SK-N-MC (cell line): ENCODE measurements around the gene GIGYF2.

ENCODE experiments used
- EZH2 ChIP-seq: fragments of 200-600 bp; sonication (generic); IDR thresholded peaks from one replicate; pipeline ENCODE4 v1.6.1; 2017; ENCODE audit warnings: antibody characterized with exemption
- FOXP2 ChIP-seq: optimal IDR thresholded peaks from 2 replicates; pipeline ENCODE3; 2011; ENCODE audit warnings: mild to moderate bottlenecking, moderate library complexity; ENCODE audit not compliant: insufficient read depth; ENCODE audit errors: extremely low read length, control extremely low read depth
- POLR2AphosphoS5 ChIP-seq: IDR thresholded peaks from 2 replicates; pipeline ENCODE4 v1.6.1; 2012; ENCODE audit warnings: mild to moderate bottlenecking, low read depth, low read length, borderline replicate concordance

GRCh38 chr2:232903989-232904388 is 206.9 kb downstream of the GIGYF2 start:
- TF ChIP-seq POLR2AphosphoS5, result no peak
- TF ChIP-seq EZH2, result no peak
- TF ChIP-seq FOXP2, result no peak
